Measurements from ENCODE around the gene LHFPL4. TPM values are rescaled to one million over a fixed set of nuclear protein-coding genes. Genes with fewer than 3 reads are reported as not detected.

Gene LHFPL4
- total and polyA plus RNA-seq, 2 of the 8 experiments (the other 6 are each of a cell fraction or from before 2014, with no cell fraction given): 5.0 to 16.9 TPM

GRCh38 chr3:9473496-9474065 is 80.0 kb downstream of the LHFPL4 start:
- FAIRE-seq: no peak
- POLR2A ChIA-PET (ENCODE audit: partially characterized antibody): interaction anchor here (1.2 kb wide), 1 partner anchor 77 kb away, joined by 3 read pairs; no protein-coding TSS in a partner anchor
- peaks cover 8 to 18% of the 10 kb centered on the region in 2 experiments for H4K20me1 ChIP-seq (replicated peaks in 1 of 2; ENCODE audit: control insufficient read depth in 1 of 2, insufficient read depth in 2 of 2, low read length in 2 of 2)
- no peak for TF ChIP-seq E2F6 (IDR thresholded peaks at IDR 0.05)
- TF ChIP-seq TBP (IDR thresholded peaks at IDR 0.05; ENCODE audit: low read depth, low read length): no peak
- no peak for TF ChIP-seq EGR1 (IDR thresholded peaks at IDR 0.05; ENCODE audit: borderline replicate concordance, low read depth, low read length)
- TF ChIP-seq BRCA1 (IDR thresholded peaks at IDR 0.05; ENCODE audit: low read depth, low read length): no peak
- no peak for TF ChIP-seq SIX5 (IDR thresholded peaks at IDR 0.05; ENCODE audit: low read depth, low read length)
- no peak for TF ChIP-seq SUZ12 (IDR thresholded peaks at IDR 0.05; ENCODE audit: low read length)
- TF ChIP-seq SP4 (IDR thresholded peaks at IDR 0.05; ENCODE audit: low read length): no peak
- no peak for TF ChIP-seq CHD1 (IDR thresholded peaks at IDR 0.05; ENCODE audit: low read depth, low read length)
- TF ChIP-seq GABPA (IDR thresholded peaks at IDR 0.05; ENCODE audit: borderline replicate concordance, insufficient read depth, low read length): no peak
- TF ChIP-seq KDM1A (IDR thresholded peaks at IDR 0.05; ENCODE audit: borderline replicate concordance, low read length): no peak
- no peak for TF ChIP-seq SIN3A (conservative IDR thresholded peaks at IDR 0.05 in 1 of 2, IDR thresholded peaks at IDR 0.05 in 1 of 2; ENCODE audit: low read depth in 1 of 2, low read length in 2 of 2)

More at GRCh38 chr3:9473496-9474065, 80.0 kb downstream of the LHFPL4 start:
- Histone ChIP-seq H2BK12ac (ENCODE audit: low read depth, low read length) (no peak overlapping the region), H3K23ac (ENCODE audit: insufficient read length) (no peak overlapping the region), H3K4me1 (replicated peaks in 1 of 4; ENCODE audit: control insufficient read depth in 3 of 4, insufficient read depth in 4 of 4, low read length in 3 of 4) (no peaks in the 10 kb centered on the region), H2BK5ac (ENCODE audit: low read depth, low read length) (no peak overlapping the region), H3K36me3 (ENCODE audit: control insufficient read depth in 2 of 4, insufficient read depth in 4 of 4, low read length in 3 of 4) (peaks cover 53 to 97% (median 90%) of the 10 kb centered on the region in 4 experiments), H3K4ac (replicated peaks; ENCODE audit: insufficient read length, low read depth, low read length) (no peak overlapping the region), H2BK120ac (replicated peaks; ENCODE audit: low read depth, low read length) (no peak overlapping the region), H2AK5ac (ENCODE audit: low read depth, low read length) (no peak overlapping the region), H3K9me3 (ENCODE audit: insufficient read depth in 2 of 2, low read depth in 1 of 2, low read length in 1 of 2) (no peaks in the 10 kb centered on the region), H3K14ac (ENCODE audit: insufficient read length) (no peak overlapping the region), H4K5ac (ENCODE audit: insufficient read length, low read depth, low read length) (no peak overlapping the region), H3K27ac (ENCODE audit: low read depth, low read length) (no peak overlapping the region), H3K9ac (replicated peaks in 1 of 4; ENCODE audit: extremely low read depth in 1 of 4, low read depth in 3 of 4, low read length in 3 of 4) (no peak overlapping the region), H3K56ac (replicated peaks; ENCODE audit: insufficient read length, low read depth, low read length) (no peak overlapping the region), H3K4me2 (ENCODE audit: insufficient read depth in 1 of 2, low read depth in 2 of 2, low read length in 2 of 2) (no peak overlapping the region), H3K23me2 (ENCODE audit: low read depth, low read length) (peaks cover 1% of the 10 kb centered on the region; the same call in 1 of the 2 replicates), H3K27me3 (replicated peaks in 1 of 4; ENCODE audit: control insufficient read depth in 3 of 4, extremely low read depth in 1 of 4, insufficient read depth in 3 of 4, low read length in 3 of 4) (no peaks in the 10 kb centered on the region), H2BK20ac (ENCODE audit: low read length) (no peak overlapping the region), H3K18ac (ENCODE audit: extremely low read depth, low read length) (no peak overlapping the region), H3K79me1 (ENCODE audit: low read depth, low read length) (no peaks in the 10 kb centered on the region; the same call in 1 of the 2 replicates), H4K91ac (replicated peaks; ENCODE audit: insufficient read length, low read length) (no peak overlapping the region), H4K8ac (ENCODE audit: extremely low read depth, insufficient read depth, low read length) (no peak overlapping the region), H3K4me3 (ENCODE audit: extremely low read depth in 1 of 4, insufficient read depth in 2 of 4, low read depth in 3 of 4, low read length in 4 of 4) (no peak overlapping the region), H2BK15ac (ENCODE audit: low read length) (no peak overlapping the region), H2AFZ (ENCODE audit: low read length) (no peak overlapping the region), H3K79me2 (ENCODE audit: control insufficient read depth in 1 of 2, insufficient read depth in 2 of 2, low read length in 2 of 2) (peaks cover 0 to 8% of the 10 kb centered on the region in 2 experiments; a peak in 1 of 4 replicates)
- CTCF ChIA-PET (ENCODE audit: partially characterized antibody): interaction anchor here (0.8 to 0.9 kb wide), 2 partner anchors 27 to 279 kb away, joined by 3 read pairs; no protein-coding TSS in a partner anchor
- DNase-seq (ENCODE audit: low read depth in 1 of 2, low spot score in 2 of 2): no peak

Measured in H1 (cell line).